ENCODE data around the gene ERFL. TPM values are rescaled to one million over a fixed set of nuclear protein-coding genes. Genes with fewer than 3 reads are reported as not detected.

ERFL gene
- total and polyA plus RNA-seq, 4 experiments from 2014 or later, result 0.11 to 9.2 (median 6.6) TPM; not detected in 1

GRCh38 chr19:41937525-41938468, 9.5 kb upstream of the ERFL start:
- peak overlapping the region; percentile 22 to 86 (median 80) for H3K27ac Mint-ChIP-seq
- no peak overlapping the region for H3K4me3 ChIP-seq (ENCODE audit: low read length in 2 of 2)
- no peaks in the 10 kb centered on the region for H3K9me3 Mint-ChIP-seq
- peaks cover 22 to 59% (median 35%) of the 10 kb centered on the region in 4 donors for H3K4me1 Mint-ChIP-seq
- H3K9me3 ChIP-seq (ENCODE audit: control insufficient read depth in 1 of 2, low read length in 2 of 2), result no peaks in the 10 kb centered on the region
- intact Hi-C loops (cut with micrococcal nuclease), result loop anchor here (1.0 kb wide), 1 partner anchor 8 kb away; no protein-coding TSS in a partner anchor
- DNase-seq, result no peak
- CTCF ChIA-PET (ENCODE audit: partially characterized antibody), result interaction anchor here (1.0 to 2.3 kb wide), 9 partner anchors 8 to 87 kb away, joined by 3 to 13 read pairs (median 5); partner anchors contain the start of genes ERFL and RPS19
- no peaks in the 10 kb centered on the region for H3K36me3 ChIP-seq (ENCODE audit: insufficient read depth, low read length)
- no peaks in the 10 kb centered on the region for H3K27me3 ChIP-seq (ENCODE audit: insufficient read depth, low read length)
- H3K4me1 ChIP-seq (ENCODE audit: insufficient read depth, low read length), result peaks cover 37% of the 10 kb centered on the region
- peak overlapping the region in 6 of 8 donors; percentile 9 to 31 (median 27) for H3K4me3 Mint-ChIP-seq
- H3K27me3 Mint-ChIP-seq, result peaks cover 1 to 8% of the 10 kb centered on the region in 2 donors
- H3K36me3 Mint-ChIP-seq, result no peaks in the 10 kb centered on the region
- POLR2A ChIA-PET (ENCODE audit: partially characterized antibody), result interaction anchor here (0.9 to 2.2 kb wide), 8 partner anchors 8 to 78 kb away, joined by 3 to 8 read pairs (median 6); partner anchors contain the start of genes RABAC1 and RPS19
- H3K27ac ChIP-seq (ENCODE audit: low read depth, low read length), result no peak overlapping the region

GRCh38 chr19:41936961-41937360, 8.7 kb upstream of the ERFL start:
- Mint-ChIP-seq H3K4me3 (peak overlapping the region in 3 of 8 donors; percentile 8 to 65 (median 19)), H3K27ac (peak overlapping the region in 6 of 7 donors; percentile 65 to 90 (median 77)), H3K4me1 (peaks cover 22 to 58% (median 34%) of the 10 kb centered on the region in 4 donors), H3K27me3 (peaks cover 1 to 8% of the 10 kb centered on the region in 2 donors), H3K9me3 (no peaks in the 10 kb centered on the region), H3K36me3 (no peaks in the 10 kb centered on the region)
- Histone ChIP-seq H3K27ac (ENCODE audit: low read depth, low read length) (no peak overlapping the region), H3K4me1 (ENCODE audit: insufficient read depth, low read length) (peaks cover 37% of the 10 kb centered on the region), H3K27me3 (ENCODE audit: insufficient read depth, low read length) (no peaks in the 10 kb centered on the region), H3K9me3 (ENCODE audit: control insufficient read depth in 1 of 2, low read length in 2 of 2) (no peaks in the 10 kb centered on the region), H3K36me3 (ENCODE audit: insufficient read depth, low read length) (no peaks in the 10 kb centered on the region), H3K4me3 (ENCODE audit: low read length in 2 of 2) (no peak overlapping the region)
- intact Hi-C loops (cut with micrococcal nuclease), result loop anchor here (1.0 kb wide), 1 partner anchor 8 kb away; no protein-coding TSS in a partner anchor
- CTCF ChIA-PET (ENCODE audit: partially characterized antibody), result interaction anchor here (0.6 to 2.3 kb wide), 10 partner anchors 9 to 100 kb away, joined by 3 to 13 read pairs (median 4); partner anchors contain the start of genes ERFL and RPS19
- POLR2A ChIA-PET (ENCODE audit: partially characterized antibody), result interaction anchor here (0.9 to 2.2 kb wide), 8 partner anchors 8 to 77 kb away, joined by 3 to 8 read pairs (median 6); partner anchors contain the start of genes RABAC1 and RPS19
- DNase-seq, result peak in 1 of 5 donors; percentile 29

- POLR2A ChIA-PET (ENCODE audit: partially characterized antibody), result interaction anchor here (1.7 to 2.2 kb wide), 6 partner anchors 9 to 77 kb away, joined by 4 to 8 read pairs (median 6); partner anchors contain the start of gene RPS19
- H3K4me3 Mint-ChIP-seq, result peak overlapping the region in 3 of 8 donors; percentile 8 to 65 (median 9)
- peak in 1 of 5 donors; percentile 82 for DNase-seq
These were observed 8.2 kb upstream of the ERFL start for GRCh38 chr19:41936416-41936850.

GRCh38 chr19:41935760-41936415, 7.6 kb upstream of the ERFL start:
- peaks cover 20 to 56% (median 33%) of the 10 kb centered on the region in 4 donors for H3K4me1 Mint-ChIP-seq
- Histone ChIP-seq H3K4me3 (ENCODE audit: low read length in 2 of 2) (no peak overlapping the region), H3K27me3 (ENCODE audit: insufficient read depth, low read length) (no peaks in the 10 kb centered on the region), H3K9me3 (ENCODE audit: control insufficient read depth in 1 of 2, low read length in 2 of 2) (no peaks in the 10 kb centered on the region), H3K4me1 (ENCODE audit: insufficient read depth, low read length) (peaks cover 34% of the 10 kb centered on the region), H3K36me3 (ENCODE audit: insufficient read depth, low read length) (no peaks in the 10 kb centered on the region), H3K27ac (ENCODE audit: low read depth, low read length) (no peak overlapping the region)
- DNase-seq, result no peak
- CTCF ChIA-PET (ENCODE audit: partially characterized antibody), result interaction anchor here (1.0 to 2.3 kb wide), 5 partner anchors 8 to 64 kb away, joined by 5 to 27 read pairs (median 7); partner anchors contain the start of gene ERFL
- intact Hi-C loops (cut with micrococcal nuclease), result loop anchor here (1.0 to 2.0 kb wide), 3 partner anchors 15 to 63 kb away; no protein-coding TSS in a partner anchor
- H3K4me3 Mint-ChIP-seq, result peak overlapping the region in 1 of 8 donors; percentile 65
- peak overlapping the region; percentile 3 to 90 (median 75) for H3K27ac Mint-ChIP-seq
- no peaks in the 10 kb centered on the region for H3K9me3 Mint-ChIP-seq
- no peaks in the 10 kb centered on the region for H3K36me3 Mint-ChIP-seq
- POLR2A ChIA-PET (ENCODE audit: partially characterized antibody), result interaction anchor here (0.7 to 2.3 kb wide), 5 partner anchors 9 to 77 kb away, joined by 3 to 18 read pairs (median 6); no protein-coding TSS in a partner anchor
- peaks cover 1 to 8% of the 10 kb centered on the region in 2 donors for H3K27me3 Mint-ChIP-seq

More at GRCh38 chr19:41936416-41936850, 8.2 kb upstream of the ERFL start:
- H3K27ac Mint-ChIP-seq, result peak overlapping the region; percentile 65 to 90 (median 75)
- no peaks in the 10 kb centered on the region for H3K36me3 ChIP-seq (ENCODE audit: insufficient read depth, low read length)
- no peak overlapping the region for H3K27ac ChIP-seq (ENCODE audit: low read depth, low read length)
- peaks cover 1 to 8% of the 10 kb centered on the region in 2 donors for H3K27me3 Mint-ChIP-seq
- intact Hi-C loops (cut with micrococcal nuclease), result no loop called here
- no peaks in the 10 kb centered on the region for H3K9me3 Mint-ChIP-seq
- no peaks in the 10 kb centered on the region for H3K9me3 ChIP-seq (ENCODE audit: control insufficient read depth in 1 of 2, low read length in 2 of 2)
- H3K4me3 ChIP-seq (ENCODE audit: low read length in 2 of 2), result no peak overlapping the region
- CTCF ChIA-PET (ENCODE audit: partially characterized antibody), result interaction anchor here (0.6 to 2.3 kb wide), 9 partner anchors 9 to 100 kb away, joined by 3 to 13 read pairs (median 5); partner anchors contain the start of genes ERFL and RPS19
- H3K27me3 ChIP-seq (ENCODE audit: insufficient read depth, low read length), result no peaks in the 10 kb centered on the region
- H3K4me1 ChIP-seq (ENCODE audit: insufficient read depth, low read length), result peaks cover 37% of the 10 kb centered on the region
- no peaks in the 10 kb centered on the region for H3K36me3 Mint-ChIP-seq
- peaks cover 20 to 54% (median 33%) of the 10 kb centered on the region in 4 donors for H3K4me1 Mint-ChIP-seq

GRCh38 chr19:41934849-41935374, 6.7 kb upstream of the ERFL start:
- H3K27ac Mint-ChIP-seq, result peak overlapping the region; percentile 38 to 95 (median 89)
- peaks cover 1 to 6% of the 10 kb centered on the region in 2 donors for H3K27me3 Mint-ChIP-seq
- Histone ChIP-seq H3K36me3 (ENCODE audit: insufficient read depth, low read length) (no peaks in the 10 kb centered on the region), H3K27me3 (ENCODE audit: insufficient read depth, low read length) (no peaks in the 10 kb centered on the region), H3K9me3 (ENCODE audit: control insufficient read depth in 1 of 2, low read length in 2 of 2) (no peaks in the 10 kb centered on the region), H3K4me1 (ENCODE audit: insufficient read depth, low read length) (peaks cover 37% of the 10 kb centered on the region), H3K27ac (ENCODE audit: low read depth, low read length) (no peak overlapping the region), H3K4me3 (ENCODE audit: low read length in 2 of 2) (no peak overlapping the region)
- POLR2A ChIA-PET (ENCODE audit: partially characterized antibody), result interaction anchor here (0.7 to 2.3 kb wide), 6 partner anchors 10 to 76 kb away, joined by 3 to 18 read pairs (median 6); no protein-coding TSS in a partner anchor
- H3K36me3 Mint-ChIP-seq, result no peaks in the 10 kb centered on the region
- CTCF ChIA-PET (ENCODE audit: partially characterized antibody), result interaction anchor here (1.0 to 2.3 kb wide), 6 partner anchors 10 to 76 kb away, joined by 3 to 27 read pairs (median 6); partner anchors contain the start of gene RPS19
- intact Hi-C loops (cut with micrococcal nuclease), result loop anchor here (1.0 to 2.0 kb wide), 4 partner anchors 16 to 76 kb away; no protein-coding TSS in a partner anchor
- DNase-seq, result peak; percentile 65 to 82 (median 70)
- H3K4me1 Mint-ChIP-seq, result peaks cover 25 to 61% (median 40%) of the 10 kb centered on the region in 4 donors
- H3K4me3 Mint-ChIP-seq, result peak overlapping the region in 2 of 8 donors; percentile 51 to 64
- no peaks in the 10 kb centered on the region for H3K9me3 Mint-ChIP-seq

Measured in CD4-positive, alpha-beta memory T cell (primary cell).